NT2/D1 (cell line): ENCODE results near the gene L2HGDH.

Experiments
- YY1 ChIP-seq: IDR thresholded peaks from 2 replicates; pipeline ENCODE4 v1.6.1; 2011; ENCODE audit not compliant: insufficient read length, insufficient read depth
- ZNF274 ChIP-seq: IDR thresholded peaks from 2 replicates; pipeline ENCODE4 v1.6.1; 2011; ENCODE audit warnings: mild to moderate bottlenecking, low read depth, low read length

- no peak for TF ChIP-seq YY1
- TF ChIP-seq ZNF274 = no peak
Measured at GRCh38 chr14:50212726-50213125, 99.3 kb downstream of the L2HGDH start.
